Vagina (tissue), 2 donors: Measurements from ENCODE around the gene RBM33.

ENCODE experiments used
- CTCF ChIP-seq, 3 experiments: fragments of 450-650 bp in 2 of 3; fragments of 200-600 bp in 1 of 3; sonication (generic) in 1 of 3; IDR thresholded peaks; one replicate each; pipeline ENCODE4 v1.5.1; 2017 to 2019; ENCODE audit warnings: antibody characterized with exemption in 3 of 3, mild to moderate bottlenecking in 2 of 3, moderate library complexity in 2 of 3
- POLR2A ChIP-seq, 2 donors: fragments of 450-650 bp; IDR thresholded peaks; one replicate each; pipeline ENCODE4 v1.6.1; 2017; ENCODE audit warnings: antibody characterized with exemption in 2 of 2, mild to moderate bottlenecking in 2 of 2, moderate library complexity in 2 of 2

- TF ChIP-seq CTCF (IDR thresholded peaks at IDR 0.05) (no peak), POLR2A (IDR thresholded peaks at IDR 0.05) (no peak)
Observed at GRCh38 chr7:155665079-155665956, 20.9 kb downstream of the RBM33 start.
